SU-DHL-6 (cell line): ENCODE results near the gene IFT20.

Experiments
- H2AFZ ChIP-seq: fragments of 200-600 bp; sonication (generic); 2 replicates; pipeline ENCODE4 v1.6.1; 2014; ENCODE audit warnings: low read depth, mild to moderate bottlenecking, moderate library complexity, mixed read lengths, antibody characterized with exemption, low read length; ENCODE audit not compliant: severe bottlenecking
- H3F3A ChIP-seq: fragments of 200-600 bp; shearing (Covaris generic); 2 replicates; pipeline ENCODE4 v1.6.0; 2016; ENCODE audit warnings: antibody characterized with exemption, mild to moderate bottlenecking; ENCODE audit not compliant: insufficient read depth
- H3K27ac ChIP-seq: fragments of 200-600 bp; sonication (generic); 2 replicates; pipeline ENCODE4 v1.5.1; 2016; ENCODE audit warnings: low read depth, mild to moderate bottlenecking, low read length, moderate library complexity, mixed read lengths
- H3K27me3 ChIP-seq: fragments of 200-600 bp; sonication (generic), shearing (Covaris generic); 2 replicates; pipeline ENCODE4 v1.6.0; 2014; ENCODE audit warnings: mild to moderate bottlenecking, low read length
- H3K36me3 ChIP-seq: fragments of 200-600 bp; sonication (generic); 2 replicates; pipeline ENCODE4 v1.6.1; 2014; ENCODE audit warnings: mild to moderate bottlenecking, low read length, mixed read lengths
- H3K4me2 ChIP-seq: fragments of 300-600, 200-600 bp; shearing (Covaris generic), sonication (generic); 2 replicates; pipeline ENCODE4 v1.6.0; 2014; ENCODE audit warnings: low read length, low read depth, mild to moderate bottlenecking; ENCODE audit not compliant: poor library complexity, severe bottlenecking
- H3K4me3 ChIP-seq: fragments of 200-600 bp; sonication (generic); 2 replicates; pipeline ENCODE4 v1.5.1; 2014; ENCODE audit warnings: antibody characterized with exemption, low read length, mild to moderate bottlenecking, mixed read lengths; ENCODE audit not compliant: insufficient read depth, poor library complexity, severe bottlenecking
- H3K79me2 ChIP-seq: fragments of 200-600 bp; sonication (generic); 2 replicates; pipeline ENCODE4 v1.6.1; 2014; ENCODE audit warnings: mild to moderate bottlenecking, low read length, moderate library complexity; ENCODE audit not compliant: insufficient read depth
- H3K9ac ChIP-seq: fragments of 200-600 bp; sonication (generic); 2 replicates; pipeline ENCODE4 v1.7.0; 2014; ENCODE audit warnings: mild to moderate bottlenecking, low read length
- H3K9me2 ChIP-seq: fragments of 200-600 bp; sonication (generic); replicated peaks from 2 replicates; pipeline ENCODE4 v1.6.1; 2014; ENCODE audit warnings: low read length; ENCODE audit not compliant: insufficient read depth
- H3K9me3 ChIP-seq: fragments of 200-600 bp; sonication (generic); 2 replicates; pipeline ENCODE4 v1.6.1; 2014; ENCODE audit warnings: low read length, mixed read lengths; ENCODE audit not compliant: insufficient read depth
- H4K20me1 ChIP-seq: fragments of 200-600 bp; sonication (generic); 2 replicates; pipeline ENCODE4 v1.6.1; 2014; ENCODE audit warnings: low read depth, mild to moderate bottlenecking, antibody characterized with exemption, low read length, moderate library complexity, mixed read lengths
- CTCF ChIP-seq: fragments of 200-600 bp; sonication (generic); IDR thresholded peaks from one replicate; pipeline ENCODE4 v1.5.1; 2017; ENCODE audit warnings: antibody characterized with exemption, mild to moderate bottlenecking, low read length, moderate library complexity; ENCODE audit not compliant: insufficient read depth, poor library complexity, severe bottlenecking
- EZH2phosphoT487 ChIP-seq: fragments of 200-600 bp; sonication (generic), shearing (Covaris generic); conservative IDR thresholded peaks from 2 replicates; pipeline ENCODE4 v1.6.1; 2018; ENCODE audit warnings: mild to moderate bottlenecking, antibody characterized with exemption, low read length, moderate library complexity, mixed read lengths

The IFT20 gene

GRCh38 chr17:28346199-28346580 is 10.9 kb upstream of the IFT20 start:
- Histone ChIP-seq H3F3A (no peaks in the 10 kb centered on the region), H3K9me2 (no peaks in the 10 kb centered on the region), H3K79me2 (no peaks in the 10 kb centered on the region), H3K4me3 (no peak overlapping the region), H4K20me1 (no peaks in the 10 kb centered on the region), H3K9ac (no peak overlapping the region), H3K9me3 (no peaks in the 10 kb centered on the region), H3K27ac (no peak overlapping the region), H3K36me3 (no peaks in the 10 kb centered on the region), H3K4me2 (no peak overlapping the region), H3K27me3 (no peaks in the 10 kb centered on the region), H2AFZ (no peak overlapping the region)
- TF ChIP-seq CTCF = no peak
- no peak for TF ChIP-seq EZH2phosphoT487

DNA sequence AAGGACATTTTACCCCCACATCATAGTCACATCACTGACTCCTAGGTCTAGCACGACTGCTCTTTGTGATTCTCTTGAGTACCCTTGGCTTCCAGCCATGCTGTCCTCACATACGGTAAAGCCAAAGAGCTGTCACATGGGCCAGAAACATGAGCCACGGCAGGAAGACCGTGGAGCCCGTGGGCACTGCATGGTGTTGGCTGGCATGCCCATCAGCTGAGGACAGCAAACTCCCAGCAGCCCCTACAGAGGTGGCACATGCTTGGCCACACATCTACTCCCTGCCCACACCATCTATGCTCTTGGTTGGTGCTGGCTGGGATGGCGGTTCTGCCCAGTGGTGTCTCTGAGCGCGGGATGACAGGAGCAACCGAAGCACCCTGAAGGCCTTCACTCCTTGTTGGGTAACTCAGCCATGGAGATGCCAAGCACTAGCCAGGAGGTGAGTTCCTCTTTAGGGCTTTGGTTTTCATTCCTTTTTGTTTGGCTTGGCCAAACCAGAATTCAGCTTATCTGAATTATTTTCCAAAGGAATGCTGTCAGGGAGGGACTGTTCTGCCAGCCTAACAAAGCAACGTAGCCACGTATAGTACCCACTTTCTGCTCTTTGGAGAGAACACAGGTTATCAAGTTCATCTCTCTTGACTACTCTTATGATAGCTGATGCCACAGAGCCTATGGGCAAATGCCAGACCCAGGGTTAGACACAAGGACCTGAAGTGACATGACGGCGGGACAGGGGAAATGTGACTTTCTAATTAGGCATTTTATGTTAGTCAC is 10.3 kb upstream of the IFT20 start:
- TF ChIP-seq EZH2phosphoT487 = no peak
- TF ChIP-seq CTCF = no peak
- no peaks in the 10 kb centered on the region for H3F3A ChIP-seq
- H4K20me1 ChIP-seq = no peaks in the 10 kb centered on the region
- no peak overlapping the region for H2AFZ ChIP-seq
- H3K4me2 ChIP-seq = no peak overlapping the region
- H3K27me3 ChIP-seq = no peaks in the 10 kb centered on the region
- H3K9me3 ChIP-seq = no peaks in the 10 kb centered on the region
- no peaks in the 10 kb centered on the region for H3K79me2 ChIP-seq
- H3K36me3 ChIP-seq = no peaks in the 10 kb centered on the region
- no peak overlapping the region for H3K27ac ChIP-seq
- H3K9ac ChIP-seq = no peak overlapping the region
- H3K9me2 ChIP-seq = no peaks in the 10 kb centered on the region
- H3K4me3 ChIP-seq = no peak overlapping the region

DNA sequence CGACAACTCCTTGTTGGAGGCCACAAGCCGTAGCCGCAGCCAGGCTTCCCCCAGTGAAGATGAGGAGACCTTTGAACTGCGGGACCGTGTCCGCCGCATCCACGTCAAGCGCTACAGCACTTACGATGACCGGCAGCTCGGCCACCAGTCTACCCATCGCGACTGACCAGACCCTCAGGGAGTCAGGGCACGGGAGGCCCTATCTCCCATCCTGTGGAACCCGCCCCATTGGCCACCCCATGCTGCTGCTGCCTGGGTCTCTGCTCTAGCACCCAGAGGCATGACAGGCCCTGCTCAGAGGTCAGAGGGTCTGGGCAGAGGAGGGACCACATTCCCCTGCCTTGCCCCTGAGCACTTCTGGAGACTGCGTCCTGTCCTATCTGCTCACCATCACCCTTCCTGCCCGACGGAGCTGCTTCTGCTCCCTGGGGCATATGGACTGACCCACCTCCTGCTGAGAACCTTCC is 9.2 kb upstream of the IFT20 start:
- H3K36me3 ChIP-seq = no peaks in the 10 kb centered on the region
- no peaks in the 10 kb centered on the region for H3K9me2 ChIP-seq
- TF ChIP-seq EZH2phosphoT487 = no peak
- no peak for TF ChIP-seq CTCF
- H3K9me3 ChIP-seq = no peaks in the 10 kb centered on the region
- H3K9ac ChIP-seq = no peak overlapping the region
- no peaks in the 10 kb centered on the region for H3F3A ChIP-seq
- H3K79me2 ChIP-seq = no peaks in the 10 kb centered on the region
- no peak overlapping the region for H3K4me3 ChIP-seq
- H3K4me2 ChIP-seq = no peak overlapping the region
- no peak overlapping the region for H2AFZ ChIP-seq
- H3K27me3 ChIP-seq = no peaks in the 10 kb centered on the region
- H4K20me1 ChIP-seq = no peaks in the 10 kb centered on the region
- no peak overlapping the region for H3K27ac ChIP-seq
